Mucosa of descending colon (tissue), 3 donors: ENCODE results near the gene SCN4A. TPM values are rescaled to one million over a fixed set of nuclear protein-coding genes. Genes with fewer than 3 reads are reported as not detected.
A peak's percentile ranks its signal among the peaks of the same experiment; 100 is the strongest.

Experiments
- ATAC-seq: fragments of 200-7000 bp; cut with Tn5 transposase; one replicate; pipeline ENCODE4 v1.9.1; 2020; ENCODE audit warnings: mild to moderate bottlenecking, moderate library complexity
- DNase-seq, 3 donors: peaks; one replicate each; pipeline ENCODE4 v3.0.0-alpha.2; 2020
- H3K36me3 ChIP-seq: fragments of 200-600 bp; one replicate; pipeline ENCODE4 v1.8.0; 2021; ENCODE audit warnings: low read depth, mild to moderate bottlenecking
- H3K4me1 ChIP-seq: fragments of 200-600 bp; one replicate; pipeline ENCODE4 v1.8.0; 2021; ENCODE audit warnings: low read depth, mild to moderate bottlenecking
- H3K4me3 ChIP-seq: fragments of 200-600 bp; one replicate; pipeline ENCODE4 v1.8.0; 2021; ENCODE audit warnings: mild to moderate bottlenecking
- H3K9me3 ChIP-seq: fragments of 200-600 bp; one replicate; pipeline ENCODE4 v1.8.0; 2021; ENCODE audit warnings: mild to moderate bottlenecking
- CTCF ChIP-seq: fragments of 200-600 bp; IDR thresholded peaks from one replicate; pipeline ENCODE4 v1.8.0; 2022; ENCODE audit warnings: antibody characterized with exemption, mild to moderate bottlenecking
- intact Hi-C, 2 donors: fragments of 100-400 bp; cut with DNase I in 1 of 2; cut with micrococcal nuclease in 1 of 2; formaldehyde crosslinking; loops; one replicate each; pipeline versions ENCODE4 v1.11.0 to v1.11.1; 2022; cut with DNase I, micrococcal nuclease
- total RNA-seq, 3 donors: library from RNA; stranded (reverse); fragmentation: NEBNext Ultra II Directional in 2 of 3; extraction: Animal tissue kit (Norgen Biotek cat#: 25700) in 2 of 3; gene quantifications; one replicate each; pipeline versions ENCODE4 v1.2.1 to v1.2.4, GENCODE V29; 2021 to 2023
- donor health status: DM: no; HTN: no; CAD: no; lungs with moderate emphysema.
- donor health status: DM: no; HTN: no; CAD: no.
- donor health status: DM: no; HTN: yes; CAD: no.

Gene SCN4A
- total RNA-seq, 3 donors from 2014 or later: 0.10 to 0.75 (median 0.22) TPM

GRCh38 chr17:63934183-63935112 is 38.3 kb downstream of the SCN4A start:
- peaks cover 5% of the 10 kb centered on the region for H3K4me1 ChIP-seq
- DNase-seq (no peak), ATAC-seq (no peak)
- no peaks in the 10 kb centered on the region for H3K9me3 ChIP-seq
- intact Hi-C loops: no loop called here
- H3K36me3 ChIP-seq: no peaks in the 10 kb centered on the region
- H3K4me3 ChIP-seq: no peak overlapping the region
- no peak for TF ChIP-seq CTCF

DNA sequence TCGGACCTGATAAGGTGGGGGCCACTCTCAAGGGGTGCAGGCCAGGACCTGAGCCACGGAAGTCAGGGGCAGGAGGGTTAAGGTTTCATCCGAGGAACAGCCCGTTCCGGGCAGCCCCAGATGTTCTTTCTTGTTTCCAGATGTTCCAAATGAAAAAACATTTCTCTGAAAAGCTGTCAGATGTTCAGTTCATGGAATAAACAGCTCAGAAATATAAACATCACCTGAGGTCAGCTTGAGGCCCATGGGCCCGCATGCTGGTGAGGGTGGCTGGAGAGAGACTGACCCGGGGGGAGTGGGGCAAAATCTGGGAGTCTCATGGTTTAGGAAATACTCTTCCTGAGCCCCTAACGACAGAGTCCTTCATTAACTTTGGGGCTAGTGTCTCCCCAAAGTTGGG is 39.1 kb downstream of the SCN4A start:
- no peak overlapping the region for H3K4me3 ChIP-seq
- ATAC-seq: no peak
- no peaks in the 10 kb centered on the region for H3K9me3 ChIP-seq
- H3K36me3 ChIP-seq: no peaks in the 10 kb centered on the region
- DNase-seq: no peak
- H3K4me1 ChIP-seq: peaks cover 5% of the 10 kb centered on the region
- intact Hi-C loops: no loop called here
- no peak for TF ChIP-seq CTCF

GRCh38 chr17:63932721-63933120 is 40.0 kb downstream of the SCN4A start:
- intact Hi-C loops: no loop called here
- Histone ChIP-seq H3K9me3 (no peaks in the 10 kb centered on the region), H3K4me3 (no peak overlapping the region), H3K36me3 (no peaks in the 10 kb centered on the region), H3K4me1 (peaks cover 5% of the 10 kb centered on the region)
- no peak for TF ChIP-seq CTCF
- DNase-seq: no peak
- ATAC-seq: no peak

- Histone ChIP-seq H3K36me3 (no peaks in the 10 kb centered on the region), H3K4me3 (no peak within 1 kb of the TSS), H3K4me1 (peaks cover 5% of the 10 kb centered on the region), H3K9me3 (no peaks in the 10 kb centered on the region)
- intact Hi-C loops: no loop called here
- DNase-seq (peak in 2 of 3 donors; percentile 25 to 81), ATAC-seq (peak; percentile 73)
- no peak for TF ChIP-seq CTCF
Observed at GRCh38 chr17:63931981-63932561, 40.6 kb downstream of the SCN4A start, which contains the start of gene CD79B. Gene CD79B (minus strand): TSS chr17:63932331. CDS start chr17:63932261, 70 bp downstream.

DNA sequence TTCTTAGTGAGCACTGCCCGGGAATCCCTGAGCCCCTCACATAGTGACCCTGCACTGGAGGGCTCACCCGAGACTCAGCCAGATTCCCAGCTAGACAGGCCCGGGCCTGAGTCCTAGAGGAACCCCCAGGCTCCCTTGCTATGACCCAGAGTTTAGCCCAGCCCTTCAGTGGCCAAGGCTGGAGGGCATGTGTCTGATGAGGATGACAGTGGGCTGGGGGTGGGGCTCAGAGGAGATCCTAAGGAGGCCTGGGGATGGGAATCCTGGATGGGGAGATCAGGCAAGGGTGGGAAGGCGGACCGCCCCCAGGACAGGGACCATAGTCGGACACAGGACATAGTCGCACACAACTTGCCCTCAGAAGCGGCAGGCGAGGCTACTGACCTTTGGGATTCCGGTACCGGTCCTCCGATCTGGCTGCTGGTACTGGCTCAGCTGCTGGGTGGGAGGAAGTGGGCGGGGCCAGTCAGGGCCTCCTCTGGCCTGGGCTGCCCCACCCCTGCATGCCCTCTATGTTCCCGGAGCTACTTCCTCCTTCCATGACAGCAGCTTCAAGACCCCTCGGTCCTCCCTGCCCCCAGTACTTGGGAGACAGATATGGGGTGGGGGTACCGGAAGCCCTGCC is 41.7 kb downstream of the SCN4A start:
- Histone ChIP-seq H3K4me3 (no peak overlapping the region), H3K9me3 (no peaks in the 10 kb centered on the region), H3K36me3 (no peaks in the 10 kb centered on the region), H3K4me1 (peaks cover 5% of the 10 kb centered on the region)
- intact Hi-C loops: no loop called here
- no peak for TF ChIP-seq CTCF
- DNase-seq (peak; percentile 71 to 90 (median 72)), ATAC-seq (peak; percentile 79)
